GM18858 (cell line): ENCODE results near the gene ADIPOR2.
"Not testable (repeated sequence)": the region's sequence is repeated elsewhere in the genome, so short reads cannot be mapped to it uniquely, and the experiment has no call there.

ENCODE experiments used
- ATAC-seq: cut with Tn5 transposase; IDR thresholded peaks from one replicate; pipeline ENCODE4 v1.9.1; 2021; ENCODE audit not compliant: unreplicated experiment

The ADIPOR2 gene

GRCh38 chr12:1810201-1810930 lies 119.5 kb downstream of the ADIPOR2 start:
- no peak for ATAC-seq

- no peak for ATAC-seq
Observed at GRCh38 chr12:1810931-1811280, 120.0 kb downstream of the ADIPOR2 start.

- no peak for ATAC-seq
Observed at GRCh38 chr12:1811281-1811947, 120.5 kb downstream of the ADIPOR2 start.

- ATAC-seq: no peak
Observed at GRCh38 chr12:1811948-1812291, 121.0 kb downstream of the ADIPOR2 start.

GRCh38 chr12:1812650-1813302 lies 121.9 kb downstream of the ADIPOR2 start:
- no peak for ATAC-seq

- no peak for ATAC-seq
Observed at GRCh38 chr12:1814266-1814665, 123.4 kb downstream of the ADIPOR2 start.

GRCh38 chr12:1815108-1815507 lies 124.2 kb downstream of the ADIPOR2 start:
- no peak for ATAC-seq

GRCh38 chr12:1815814-1816729 lies 125.2 kb downstream of the ADIPOR2 start:
- no peak for ATAC-seq

GRCh38 chr12:1816730-1817348 lies 126.0 kb downstream of the ADIPOR2 start:
- no peak for ATAC-seq

- not testable (repeated sequence) for ATAC-seq
Observed at GRCh38 chr12:1817928-1818327, 127.1 kb downstream of the ADIPOR2 start.

- ATAC-seq: no peak
Observed at GRCh38 chr12:1819050-1819449, 128.2 kb downstream of the ADIPOR2 start.

GRCh38 chr12:1819571-1819970 lies 128.7 kb downstream of the ADIPOR2 start:
- ATAC-seq: no peak

- ATAC-seq: no peak
Observed at GRCh38 chr12:1820191-1820895, 129.5 kb downstream of the ADIPOR2 start, which contains the start of gene LRTM2. LRTM2 (plus strand) TSS chr12:1820565; CDS start chr12:1828149, 7,584 bp downstream.

- no peak for ATAC-seq
Observed at GRCh38 chr12:1820896-1821291, 130.0 kb downstream of the ADIPOR2 start.

- ATAC-seq: no peak
Observed at GRCh38 chr12:1821805-1822204, 130.9 kb downstream of the ADIPOR2 start.

- no peak for ATAC-seq
Observed at GRCh38 chr12:1822699-1823098, 131.8 kb downstream of the ADIPOR2 start.

GRCh38 chr12:1823237-1823636 lies 132.4 kb downstream of the ADIPOR2 start:
- no peak for ATAC-seq

- ATAC-seq: no peak
Observed at GRCh38 chr12:1825382-1826102, 134.7 kb downstream of the ADIPOR2 start.

GRCh38 chr12:1826401-1826800 lies 135.5 kb downstream of the ADIPOR2 start:
- no peak for ATAC-seq
